Erythroblast (primary cell): ENCODE results near the gene SGTB.

Source experiments
- GATA1 ChIP-seq: IDR thresholded peaks from 2 replicates; pipeline ENCODE4 v1.6.1; 2011; ENCODE audit warnings: low read depth, mild to moderate bottlenecking, control low read depth, low read length, moderate library complexity
- POLR2A ChIP-seq: IDR thresholded peaks from 2 replicates; pipeline ENCODE4 v1.6.1; 2011; ENCODE audit warnings: mild to moderate bottlenecking, low read length

DNA sequence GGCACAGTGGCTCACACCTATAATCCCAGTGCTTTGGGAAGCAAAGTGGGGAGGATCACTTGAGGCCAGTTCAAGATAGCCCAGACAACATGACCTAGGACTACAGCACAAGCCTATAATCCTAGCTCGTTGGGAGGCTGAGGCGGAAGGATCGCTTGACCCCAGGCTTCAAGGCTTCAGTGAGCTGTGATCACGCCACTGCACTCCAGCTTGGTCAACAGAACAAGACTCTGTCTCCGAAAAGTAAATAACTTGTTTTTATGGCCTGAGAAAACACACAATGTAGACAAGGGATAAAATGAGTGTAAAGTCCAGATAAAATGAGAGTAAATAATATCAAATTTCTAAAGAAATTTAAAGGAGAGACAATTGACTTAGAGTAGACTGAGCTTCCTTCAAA, 70.8 kb downstream of the SGTB start:
- TF ChIP-seq POLR2A: no peak
- no peak for TF ChIP-seq GATA1
